Peyer's patch (tissue), 4 donors: ENCODE data around the gene PICK1. TPM values are rescaled to one million over a fixed set of nuclear protein-coding genes. Genes with fewer than 3 reads are reported as not detected.

Experiments used
- DNase-seq, 3 donors: peaks; one replicate each; pipeline ENCODE4 v3.0.0-alpha.2; 2017 to 2019
- H3K27ac ChIP-seq, 4 donors: fragments of 200-600 bp; sonication (generic); one replicate each; pipeline ENCODE4 v1.5.1; 2016 to 2019
- H3K27me3 ChIP-seq, 2 donors: fragments of 200-600 bp; sonication (generic); one replicate each; pipeline ENCODE4 v1.5.1; 2019
- H3K36me3 ChIP-seq, 3 donors: fragments of 200-600 bp; sonication (generic); one replicate each; pipeline ENCODE4 v1.5.1; 2016 to 2019
- H3K4me1 ChIP-seq, 4 donors: fragments of 200-600 bp; sonication (generic); one replicate each; pipeline ENCODE4 v1.5.1; 2016 to 2019
- H3K4me3 ChIP-seq, 4 donors: fragments of 200-600 bp; sonication (generic); 1 replicate in 3 of 4; 2 replicates in 1 of 4; pipeline ENCODE4 v1.5.1; 2016 to 2019; ENCODE audit warnings: mild to moderate bottlenecking in 1 of 4
- H3K9me3 ChIP-seq, 4 donors: fragments of 200-600 bp; sonication (generic); one replicate each; pipeline ENCODE4 v1.5.1; 2016 to 2019; ENCODE audit warnings: mild to moderate bottlenecking in 1 of 4
- CTCF ChIP-seq, 6 experiments: fragments of 450-650 bp in 4 of 6; fragments of 200-600 bp in 2 of 6; sonication (generic) in 1 of 6; IDR thresholded peaks; one replicate each; pipeline ENCODE4 v1.5.1; 2017 to 2019; ENCODE audit warnings: antibody characterized with exemption in 6 of 6, mild to moderate bottlenecking in 3 of 6, moderate library complexity in 1 of 6
- POLR2A ChIP-seq, 2 donors: fragments of 450-650 bp; IDR thresholded peaks; one replicate each; pipeline ENCODE4 v1.5.1; 2017; ENCODE audit warnings: antibody characterized with exemption in 2 of 2, mild to moderate bottlenecking in 2 of 2, moderate library complexity in 2 of 2
- total RNA-seq, 4 donors: library from RNA; depleted of rRNA; stranded (reverse); fragments of >200 nt; gene quantifications; one replicate each; pipeline ENCODE4 v1.1.0, GENCODE V29; 2016

PICK1 gene
- total RNA-seq, 4 donors from 2014 or later: 40.8 to 51.7 (median 46.4) TPM

- H3K36me3 ChIP-seq: no peaks in the 10 kb centered on the region
- TF ChIP-seq POLR2A (IDR thresholded peaks at IDR 0.05) (no peak), CTCF (IDR thresholded peaks at IDR 0.05) (no peak)
- DNase-seq: no peak
- H3K4me1 ChIP-seq: no peaks in the 10 kb centered on the region
- no peaks in the 10 kb centered on the region for H3K9me3 ChIP-seq
- no peaks in the 10 kb centered on the region for H3K27me3 ChIP-seq
- H3K4me3 ChIP-seq: no peak overlapping the region
- H3K27ac ChIP-seq: no peak overlapping the region
These were observed 34.2 kb upstream of the PICK1 start for GRCh38 chr22:38023045-38023444.

GRCh38 chr22:38025514-38025913 is 31.7 kb upstream of the PICK1 start:
- H3K27me3 ChIP-seq: no peaks in the 10 kb centered on the region
- H3K9me3 ChIP-seq: no peaks in the 10 kb centered on the region
- H3K27ac ChIP-seq: no peak overlapping the region
- peaks cover 0 to 6% (median 0%) of the 10 kb centered on the region in 4 donors for H3K4me1 ChIP-seq
- DNase-seq: no peak
- TF ChIP-seq POLR2A (IDR thresholded peaks at IDR 0.05) (no peak), CTCF (IDR thresholded peaks at IDR 0.05) (no peak)
- no peaks in the 10 kb centered on the region for H3K36me3 ChIP-seq
- H3K4me3 ChIP-seq: no peak overlapping the region

GRCh38 chr22:38026130-38027111 is 30.8 kb upstream of the PICK1 start:
- no peaks in the 10 kb centered on the region for H3K27me3 ChIP-seq
- H3K27ac ChIP-seq: no peak overlapping the region
- no peaks in the 10 kb centered on the region for H3K36me3 ChIP-seq
- no peak overlapping the region for H3K4me3 ChIP-seq
- peaks cover 0 to 9% (median 0%) of the 10 kb centered on the region in 4 donors for H3K4me1 ChIP-seq
- no peaks in the 10 kb centered on the region for H3K9me3 ChIP-seq
- DNase-seq: no peak
- no peak for TF ChIP-seq POLR2A (IDR thresholded peaks at IDR 0.05)
- no peak for TF ChIP-seq CTCF (IDR thresholded peaks at IDR 0.05)

GRCh38 chr22:38027487-38027886 is 29.7 kb upstream of the PICK1 start:
- peaks cover 0 to 9% (median 0%) of the 10 kb centered on the region in 4 donors for H3K4me1 ChIP-seq
- H3K4me3 ChIP-seq: no peak overlapping the region
- H3K9me3 ChIP-seq: no peaks in the 10 kb centered on the region
- no peaks in the 10 kb centered on the region for H3K27me3 ChIP-seq
- no peak for TF ChIP-seq CTCF (IDR thresholded peaks at IDR 0.05)
- no peak for TF ChIP-seq POLR2A (IDR thresholded peaks at IDR 0.05)
- H3K27ac ChIP-seq: no peak overlapping the region
- no peaks in the 10 kb centered on the region for H3K36me3 ChIP-seq
- DNase-seq: no peak

GRCh38 chr22:38028344-38029130 is 28.7 kb upstream of the PICK1 start:
- H3K4me1 ChIP-seq: peaks cover 0 to 13% (median 0%) of the 10 kb centered on the region in 4 donors
- H3K36me3 ChIP-seq: no peaks in the 10 kb centered on the region
- DNase-seq: no peak
- no peak overlapping the region for H3K4me3 ChIP-seq
- TF ChIP-seq POLR2A (IDR thresholded peaks at IDR 0.05) (no peak), CTCF (IDR thresholded peaks at IDR 0.05) (no peak)
- no peak overlapping the region for H3K27ac ChIP-seq
- H3K9me3 ChIP-seq: no peaks in the 10 kb centered on the region
- no peaks in the 10 kb centered on the region for H3K27me3 ChIP-seq
